NCI-H2171 treated with DMSO at 0.1 percent for 48 hours (cell line): ENCODE measurements around the gene BAMBI.
A peak's percentile ranks its signal among the peaks of the same experiment; 100 is the strongest.
"Not testable (repeated sequence)": the region's sequence is repeated elsewhere in the genome, so short reads cannot be mapped to it uniquely, and the experiment has no call there.

Experiments used
- DNase-seq: peaks from one replicate; lab custom pipeline; 2025; lab: John Stamatoyannopoulos, UW

The BAMBI gene

GRCh38 chr10:28676968-28677887 lies at the start of gene BAMBI:
Gene BAMBI, plus strand, starts transcription at chr10:28677521. Its CDS starts 377 bp downstream, at chr10:28677898.
- DNase-seq, result peak; percentile 65

DNA sequence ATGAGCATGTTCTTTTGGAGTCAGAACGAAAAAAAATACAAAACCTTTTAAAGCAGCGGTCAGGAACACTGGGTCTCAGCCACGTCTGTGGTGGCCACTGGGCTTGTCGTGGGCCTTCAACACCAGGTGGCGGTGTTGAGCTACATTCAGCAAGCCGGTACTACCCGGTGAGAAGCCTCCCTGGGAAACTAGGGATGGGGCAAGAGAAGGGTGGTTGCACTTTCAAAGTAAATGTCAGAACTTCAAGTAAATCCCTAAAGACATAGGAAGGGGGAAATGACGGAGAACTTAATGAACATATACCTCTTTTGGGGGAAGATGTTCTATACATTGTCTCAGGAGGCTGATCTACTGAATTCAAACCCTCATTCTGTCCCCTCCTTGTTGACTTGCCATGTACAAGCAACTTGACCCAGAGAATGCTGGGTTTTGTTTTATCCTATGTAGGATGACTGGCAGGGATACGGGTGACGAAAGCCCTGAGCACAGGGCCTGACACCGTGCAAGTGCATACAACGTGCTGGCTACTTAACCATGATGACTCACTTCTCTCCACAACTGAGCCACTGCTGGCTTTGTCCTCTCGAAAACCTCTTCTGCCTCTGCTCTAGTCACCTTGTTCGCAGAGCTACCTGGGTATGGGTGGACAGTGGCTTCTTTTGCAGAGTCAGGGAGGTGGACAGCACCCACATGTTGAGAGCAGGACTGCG lies 49.0 kb upstream of the BAMBI start:
- peak; percentile 13 for DNase-seq

DNA sequence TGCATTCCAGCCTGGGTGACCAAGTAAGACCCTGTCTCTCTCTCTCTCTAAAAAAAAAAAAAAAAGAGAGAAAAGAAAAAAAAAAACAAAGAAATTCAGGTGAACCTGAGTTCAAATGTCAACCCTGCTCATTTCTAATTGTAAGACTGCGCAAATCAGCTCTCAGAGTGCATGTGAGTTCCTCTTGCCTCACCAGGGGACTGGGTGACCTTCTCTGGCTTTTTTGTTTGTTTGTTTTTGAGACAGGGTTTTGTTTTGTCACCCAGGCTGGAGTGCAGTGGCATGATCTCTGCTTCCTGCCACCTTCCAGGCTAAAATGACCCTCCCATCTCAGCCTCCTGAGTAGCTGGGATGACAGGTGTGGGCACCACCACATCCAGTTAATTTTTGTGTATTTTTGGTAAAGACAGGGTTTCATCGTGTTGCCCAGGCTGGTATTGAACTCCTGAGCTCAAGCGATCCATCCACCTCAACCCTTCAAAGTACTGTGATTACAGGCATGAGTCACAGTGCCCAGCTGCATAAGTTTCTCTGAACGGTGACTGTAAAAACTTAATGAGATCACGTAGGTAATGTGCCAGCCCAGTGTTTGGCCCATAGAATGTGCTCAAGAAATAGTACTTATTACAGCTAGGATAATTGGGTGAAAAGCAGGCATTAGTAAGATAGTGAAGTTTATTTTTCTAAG lies 45.3 kb upstream of the BAMBI start:
- DNase-seq, result no peak

- no peak for DNase-seq
Measured at GRCh38 chr10:28632584-28632945, 44.8 kb upstream of the BAMBI start.

GRCh38 chr10:28633750-28634149 lies 43.6 kb upstream of the BAMBI start:
- DNase-seq, result no peak

GRCh38 chr10:28637346-28637745 lies 40.0 kb upstream of the BAMBI start:
- DNase-seq, result no peak

- DNase-seq, result no peak
Measured at GRCh38 chr10:28638392-28638791, 38.9 kb upstream of the BAMBI start.

DNA sequence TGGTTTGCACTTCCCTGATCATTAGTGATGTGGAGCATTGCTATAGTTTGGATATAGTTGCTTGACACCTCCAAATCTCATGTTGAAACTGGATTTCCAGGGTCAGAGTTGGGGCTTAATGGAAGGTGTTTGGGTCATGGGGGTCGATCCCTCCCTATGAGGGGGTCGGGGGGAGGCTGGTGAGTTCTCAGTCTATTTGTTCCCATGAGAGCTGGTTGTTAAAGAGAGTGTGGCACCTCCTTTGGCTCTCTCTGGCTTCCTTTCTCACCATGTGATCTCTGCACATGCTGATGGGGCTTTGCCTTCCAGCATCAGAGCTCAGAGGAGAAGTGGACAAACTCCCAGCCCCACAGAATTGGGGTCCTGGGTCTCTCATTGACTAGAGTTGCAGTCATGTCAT lies 36.8 kb upstream of the BAMBI start:
- no peak for DNase-seq

- DNase-seq, result no peak
Measured at GRCh38 chr10:28644647-28645046, 32.7 kb upstream of the BAMBI start.

DNA sequence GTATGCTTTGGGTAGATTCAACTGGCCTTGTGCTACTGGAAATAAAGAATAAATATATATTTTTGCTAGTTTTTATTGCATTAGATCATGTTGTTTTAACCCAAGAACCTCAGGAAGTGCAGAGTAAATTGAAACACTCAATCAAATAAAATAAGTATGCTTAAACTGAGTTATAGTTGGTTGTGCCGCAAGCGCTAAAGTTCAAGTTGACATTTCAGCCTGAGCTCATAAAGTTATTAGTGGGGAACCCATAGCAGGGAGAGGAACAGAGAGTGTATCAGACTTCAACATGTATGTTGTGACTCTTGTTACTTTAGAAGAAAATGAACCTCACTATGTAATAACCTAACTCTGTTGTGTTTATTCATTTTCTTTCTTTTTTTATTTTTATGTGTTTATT lies 25.2 kb upstream of the BAMBI start:
- no peak for DNase-seq

- DNase-seq, result no peak
Measured at GRCh38 chr10:28652703-28653102, 24.6 kb upstream of the BAMBI start.

DNA sequence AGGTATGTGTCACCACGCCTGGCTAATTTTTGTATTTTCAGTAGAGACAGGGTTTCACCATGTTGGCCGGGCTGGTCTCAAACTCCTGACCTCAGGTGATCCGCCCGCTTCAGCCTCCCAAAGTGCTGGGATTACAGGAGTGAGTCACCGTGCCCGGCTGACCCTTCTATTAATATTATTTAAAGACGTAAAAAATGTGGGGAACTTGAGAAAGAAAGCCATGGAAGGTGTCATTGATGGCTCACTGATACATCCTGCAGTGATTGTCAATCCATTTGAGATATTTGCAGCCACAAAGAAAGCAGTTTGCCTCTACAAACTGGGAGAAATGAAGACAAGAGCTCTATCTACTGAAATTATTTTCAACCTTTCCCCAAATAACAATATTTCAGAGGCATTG lies 18.5 kb upstream of the BAMBI start:
- DNase-seq, result not testable (repeated sequence)

GRCh38 chr10:28661035-28661434 lies 16.3 kb upstream of the BAMBI start:
- DNase-seq, result no peak

- DNase-seq, result peak; percentile 49
Measured at GRCh38 chr10:28663576-28664368, 13.5 kb upstream of the BAMBI start.

GRCh38 chr10:28664369-28664740 lies 13.0 kb upstream of the BAMBI start:
- no peak for DNase-seq

- DNase-seq, result no peak
Measured at GRCh38 chr10:28666751-28667467, 10.4 kb upstream of the BAMBI start.

DNA sequence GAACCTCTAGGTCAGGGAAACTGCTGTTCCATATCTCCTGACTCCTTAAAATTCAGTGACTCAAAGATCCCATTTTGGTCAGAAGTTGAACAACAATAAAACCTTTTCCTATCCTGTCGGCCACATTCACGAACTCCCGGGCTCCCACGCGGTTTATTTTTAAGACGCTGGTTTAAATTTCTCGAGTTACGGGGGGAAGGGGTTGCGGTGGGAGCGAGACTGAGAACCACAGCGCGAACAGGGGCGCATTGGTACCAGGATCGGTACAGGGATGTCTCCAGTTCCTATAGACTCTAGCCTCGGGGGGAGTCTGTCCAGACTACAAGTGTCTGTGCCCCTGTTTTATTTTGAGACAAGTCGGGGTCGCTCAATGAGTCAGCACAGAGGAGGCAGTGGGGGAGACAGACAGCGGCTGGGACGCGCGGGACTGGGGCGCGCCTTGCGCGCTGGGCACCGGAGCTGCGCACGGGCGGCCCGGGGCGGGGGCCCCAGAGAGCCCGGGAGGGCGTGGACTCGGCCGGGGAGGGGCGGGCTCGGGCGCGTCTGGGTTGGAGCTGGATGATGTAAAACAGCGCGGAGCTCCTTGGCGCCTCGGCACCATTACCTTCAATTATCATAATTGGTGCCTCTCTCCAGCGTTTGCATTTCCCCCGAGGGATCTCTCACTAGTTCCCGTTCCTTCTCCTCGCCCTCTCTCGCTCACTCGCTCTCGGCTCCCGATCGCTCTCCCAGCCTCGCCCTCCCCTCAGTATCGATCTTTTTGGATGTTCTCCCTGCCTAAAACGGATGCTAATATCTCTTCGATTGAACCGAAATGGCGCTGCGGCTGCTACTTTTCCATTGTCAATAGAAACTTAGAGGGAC lies 8.7 kb upstream of the BAMBI start:
- peak; percentile 11 for DNase-seq

GRCh38 chr10:28669227-28670173 lies 7.8 kb upstream of the BAMBI start:
- DNase-seq, result no peak

DNA sequence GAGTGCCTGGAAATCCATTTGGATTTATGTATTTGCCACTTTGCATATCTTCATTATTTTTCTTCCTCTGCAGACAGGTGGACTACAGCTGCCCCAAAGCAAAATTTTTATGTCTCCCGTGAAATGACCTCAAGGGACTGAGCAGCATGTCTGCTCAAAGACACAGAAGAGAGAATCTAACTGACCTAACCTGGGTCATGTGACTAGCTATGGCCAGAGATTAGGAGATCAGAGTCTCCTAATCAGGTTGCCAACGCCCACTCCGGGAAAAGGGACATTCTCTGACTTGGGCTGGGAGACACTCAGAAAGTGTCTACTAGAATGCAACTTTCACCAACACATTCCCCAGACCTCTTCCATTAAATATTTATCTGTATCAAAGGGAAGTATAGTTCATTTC lies 2.5 kb upstream of the BAMBI start:
- no peak for DNase-seq
